ENCODE measurements around the gene C15orf61. TPM values are rescaled to one million over a fixed set of nuclear protein-coding genes. Genes with fewer than 3 reads are reported as not detected.

C15orf61 gene
- total RNA-seq, 1 experiment from 2014 or later = 6.5 TPM

DNA sequence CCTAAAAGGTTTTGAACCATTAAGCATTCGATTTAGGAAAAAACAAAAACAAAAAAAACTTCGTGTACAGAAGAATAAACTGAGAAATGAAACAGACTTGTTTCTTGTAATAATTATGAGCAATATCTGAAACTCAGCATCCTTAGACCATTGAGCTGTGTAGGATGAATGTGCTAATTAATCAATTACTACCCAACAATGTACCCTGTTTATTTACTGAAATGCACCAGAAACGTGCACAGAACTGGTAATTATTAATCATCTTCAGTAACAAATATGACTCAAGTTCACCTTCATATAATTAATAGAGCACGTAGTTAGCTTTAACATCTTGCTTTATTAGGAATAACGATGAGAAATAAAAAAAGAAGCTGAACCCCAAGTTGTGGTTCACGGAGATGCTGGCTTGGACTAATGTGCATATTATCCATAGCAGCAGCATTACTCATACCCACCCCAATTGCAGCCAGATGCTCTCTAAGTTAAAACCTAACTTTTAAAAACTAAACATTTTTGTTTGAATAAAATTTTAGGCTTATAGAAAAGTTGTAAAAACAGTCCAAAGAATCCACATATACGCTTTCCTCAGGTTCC, 10.2 kb upstream of the C15orf61 start:
- no peak for DNase-seq
- no peaks in the 10 kb centered on the region for H3K27me3 ChIP-seq (ENCODE audit: insufficient read depth, low read depth)
- no peak overlapping the region for H3K4me3 ChIP-seq
- no peaks in the 10 kb centered on the region for H3K9me3 ChIP-seq (ENCODE audit: insufficient read depth, low read depth)
- no peaks in the 10 kb centered on the region; the same call in 1 of the 2 replicates for H3K9me2 ChIP-seq (ENCODE audit: insufficient read depth)
- no peaks in the 10 kb centered on the region for H3F3A ChIP-seq (ENCODE audit: insufficient read depth, low read depth)
- intact Hi-C loops (cut with micrococcal nuclease; ENCODE audit: unreplicated experiment) = no loop called here
- no peaks in the 10 kb centered on the region for H3K79me2 ChIP-seq (ENCODE audit: low read depth)
- TF ChIP-seq, protein P1, sequence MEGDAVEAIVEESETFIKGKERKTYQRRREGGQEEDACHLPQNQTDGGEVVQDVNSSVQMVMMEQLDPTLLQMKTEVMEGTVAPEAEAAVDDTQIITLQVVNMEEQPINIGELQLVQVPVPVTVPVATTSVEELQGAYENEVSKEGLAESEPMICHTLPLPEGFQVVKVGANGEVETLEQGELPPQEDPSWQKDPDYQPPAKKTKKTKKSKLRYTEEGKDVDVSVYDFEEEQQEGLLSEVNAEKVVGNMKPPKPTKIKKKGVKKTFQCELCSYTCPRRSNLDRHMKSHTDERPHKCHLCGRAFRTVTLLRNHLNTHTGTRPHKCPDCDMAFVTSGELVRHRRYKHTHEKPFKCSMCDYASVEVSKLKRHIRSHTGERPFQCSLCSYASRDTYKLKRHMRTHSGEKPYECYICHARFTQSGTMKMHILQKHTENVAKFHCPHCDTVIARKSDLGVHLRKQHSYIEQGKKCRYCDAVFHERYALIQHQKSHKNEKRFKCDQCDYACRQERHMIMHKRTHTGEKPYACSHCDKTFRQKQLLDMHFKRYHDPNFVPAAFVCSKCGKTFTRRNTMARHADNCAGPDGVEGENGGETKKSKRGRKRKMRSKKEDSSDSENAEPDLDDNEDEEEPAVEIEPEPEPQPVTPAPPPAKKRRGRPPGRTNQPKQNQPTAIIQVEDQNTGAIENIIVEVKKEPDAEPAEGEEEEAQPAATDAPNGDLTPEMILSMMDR (conservative IDR thresholded peaks at IDR 0.05) = no peak
- no peak for TF ChIP-seq EZH2 (IDR thresholded peaks at IDR 0.05; ENCODE audit: low read depth)
- H4K20me1 ChIP-seq (ENCODE audit: insufficient read depth) = no peaks in the 10 kb centered on the region
- H3K27ac ChIP-seq = no peak overlapping the region
- no peaks in the 10 kb centered on the region for H3K4me1 ChIP-seq (replicated peaks; ENCODE audit: insufficient read depth)
- BruUV-seq (replicated peaks) = no TSS peak
- H3K4me2 ChIP-seq = no peak overlapping the region
- ChIA-PET POLR2A (ENCODE audit: unreplicated experiment) (no interaction called here), CTCF (interaction anchor here (0.5 kb wide), 1 partner anchor 507 kb away, joined by 3 read pairs; no protein-coding TSS in a partner anchor)
- H2AFZ ChIP-seq = no peak overlapping the region
- H3K36me3 ChIP-seq (ENCODE audit: low read depth) = no peaks in the 10 kb centered on the region; the same call in 1 of the 2 replicates

DNA sequence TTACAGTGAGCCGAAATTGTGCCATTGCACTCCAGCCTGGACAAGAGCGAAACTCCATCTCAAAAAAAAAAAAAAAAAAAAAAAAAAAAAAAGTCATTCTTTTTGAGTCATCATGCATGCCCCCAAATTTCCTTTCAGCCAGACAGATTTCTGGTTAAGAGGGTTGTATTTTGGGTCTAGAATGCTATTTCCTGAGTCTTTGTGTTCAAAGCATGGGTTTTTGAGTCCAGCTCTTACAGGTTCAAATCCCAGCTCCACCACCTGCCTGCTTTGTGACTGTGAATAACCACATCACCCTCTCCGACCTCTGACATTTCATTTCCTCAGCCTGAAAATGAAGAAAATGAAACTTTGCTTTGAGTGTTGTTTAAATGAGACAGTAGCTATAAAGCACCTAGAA, 9.3 kb upstream of the C15orf61 start:
- no peak overlapping the region for H2AFZ ChIP-seq
- ChIA-PET CTCF (no interaction called here), POLR2A (ENCODE audit: unreplicated experiment) (no interaction called here)
- H3K79me2 ChIP-seq (ENCODE audit: low read depth) = no peaks in the 10 kb centered on the region
- H3K9me3 ChIP-seq (ENCODE audit: insufficient read depth, low read depth) = no peaks in the 10 kb centered on the region
- no TSS peak for BruUV-seq (replicated peaks)
- intact Hi-C loops (cut with micrococcal nuclease; ENCODE audit: unreplicated experiment) = no loop called here
- no peaks in the 10 kb centered on the region for H4K20me1 ChIP-seq (ENCODE audit: insufficient read depth)
- H3K4me3 ChIP-seq = no peak overlapping the region
- no peak overlapping the region for H3K4me2 ChIP-seq
- DNase-seq = no peak
- TF ChIP-seq EZH2 (IDR thresholded peaks at IDR 0.05; ENCODE audit: low read depth) = no peak
- TF ChIP-seq, protein P1 (conservative IDR thresholded peaks at IDR 0.05) = no peak
- no peaks in the 10 kb centered on the region; the same call in 1 of the 2 replicates for H3K9me2 ChIP-seq (ENCODE audit: insufficient read depth)
- H3K27ac ChIP-seq = no peak overlapping the region
- H3K27me3 ChIP-seq (ENCODE audit: insufficient read depth, low read depth) = no peaks in the 10 kb centered on the region
- no peaks in the 10 kb centered on the region; the same call in 1 of the 2 replicates for H3K36me3 ChIP-seq (ENCODE audit: low read depth)
- H3K4me1 ChIP-seq (replicated peaks; ENCODE audit: insufficient read depth) = no peaks in the 10 kb centered on the region
- H3F3A ChIP-seq (ENCODE audit: insufficient read depth, low read depth) = no peaks in the 10 kb centered on the region

DNA sequence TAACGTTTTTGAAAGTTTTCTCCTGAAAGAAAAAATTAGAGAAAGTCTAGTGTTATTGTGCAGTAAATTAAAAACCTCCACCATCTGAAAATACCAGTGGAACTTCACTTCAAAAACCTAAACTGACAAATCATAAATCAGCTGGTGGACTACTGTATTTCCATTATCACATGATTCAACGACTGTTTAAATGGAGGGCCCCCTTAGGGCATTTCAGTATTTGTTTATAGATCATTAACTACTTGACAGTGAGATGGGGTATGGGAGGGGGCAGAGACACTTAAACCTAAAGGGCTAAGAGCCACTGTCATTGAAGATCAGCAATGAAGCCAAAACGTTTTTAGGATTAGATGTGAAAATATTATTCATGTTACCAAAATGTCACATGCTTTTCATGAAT, 8.8 kb upstream of the C15orf61 start:
- no peak overlapping the region for H3K27ac ChIP-seq
- BruUV-seq (replicated peaks) = no TSS peak
- no peaks in the 10 kb centered on the region for H3K9me3 ChIP-seq (ENCODE audit: insufficient read depth, low read depth)
- H3F3A ChIP-seq (ENCODE audit: insufficient read depth, low read depth) = no peaks in the 10 kb centered on the region
- no peak overlapping the region for H2AFZ ChIP-seq
- H3K4me2 ChIP-seq = no peak overlapping the region
- H3K4me3 ChIP-seq = no peak overlapping the region
- no peaks in the 10 kb centered on the region for H3K4me1 ChIP-seq (replicated peaks; ENCODE audit: insufficient read depth)
- no peak for DNase-seq
- no peaks in the 10 kb centered on the region; the same call in 1 of the 2 replicates for H3K9me2 ChIP-seq (ENCODE audit: insufficient read depth)
- TF ChIP-seq EZH2 (IDR thresholded peaks at IDR 0.05; ENCODE audit: low read depth) = no peak
- TF ChIP-seq, protein P1 (conservative IDR thresholded peaks at IDR 0.05) = no peak
- no peaks in the 10 kb centered on the region for H3K27me3 ChIP-seq (ENCODE audit: insufficient read depth, low read depth)
- H4K20me1 ChIP-seq (ENCODE audit: insufficient read depth) = no peaks in the 10 kb centered on the region
- intact Hi-C loops (cut with micrococcal nuclease; ENCODE audit: unreplicated experiment) = no loop called here
- POLR2A ChIA-PET (ENCODE audit: unreplicated experiment) = no interaction called here
- CTCF ChIA-PET = no interaction called here
- no peaks in the 10 kb centered on the region for H3K79me2 ChIP-seq (ENCODE audit: low read depth)
- H3K36me3 ChIP-seq (ENCODE audit: low read depth) = no peaks in the 10 kb centered on the region; the same call in 1 of the 2 replicates
